GM21576 (cell line): ENCODE measurements around the gene SBNO2.
A peak's percentile ranks its signal among the peaks of the same experiment; 100 is the strongest.
"Not testable (repeated sequence)": the region's sequence is repeated elsewhere in the genome, so short reads cannot be mapped to it uniquely, and the experiment has no call there.

Source experiments
- ATAC-seq: cut with Tn5 transposase; IDR thresholded peaks from one replicate; pipeline ENCODE4 v1.9.1; 2021; ENCODE audit warnings: mild to moderate bottlenecking, moderate library complexity; ENCODE audit not compliant: unreplicated experiment

SBNO2 gene

DNA sequence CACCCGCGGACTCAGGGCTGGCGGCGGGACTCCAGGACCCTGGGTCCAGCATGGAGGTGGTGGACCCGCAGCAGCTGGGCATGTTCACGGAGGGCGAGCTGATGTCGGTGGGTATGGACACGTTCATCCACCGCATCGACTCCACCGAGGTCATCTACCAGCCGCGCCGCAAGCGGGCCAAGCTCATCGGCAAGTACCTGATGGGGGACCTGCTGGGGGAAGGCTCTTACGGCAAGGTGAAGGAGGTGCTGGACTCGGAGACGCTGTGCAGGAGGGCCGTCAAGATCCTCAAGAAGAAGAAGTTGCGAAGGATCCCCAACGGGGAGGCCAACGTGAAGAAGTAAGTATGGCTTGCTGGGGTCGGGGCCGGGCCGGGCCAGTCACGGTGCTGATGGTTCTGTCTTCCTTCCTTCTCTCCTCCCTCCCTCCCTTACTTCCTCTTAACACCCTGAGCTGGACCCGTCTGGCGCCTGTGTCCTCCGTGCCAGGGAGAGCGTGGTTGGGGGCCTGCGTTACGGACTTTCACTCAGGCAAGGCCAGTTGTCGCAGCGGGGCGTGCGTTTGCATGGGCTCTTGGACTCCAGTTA lies 32.9 kb upstream of the SBNO2 start:
- ATAC-seq = no peak

DNA sequence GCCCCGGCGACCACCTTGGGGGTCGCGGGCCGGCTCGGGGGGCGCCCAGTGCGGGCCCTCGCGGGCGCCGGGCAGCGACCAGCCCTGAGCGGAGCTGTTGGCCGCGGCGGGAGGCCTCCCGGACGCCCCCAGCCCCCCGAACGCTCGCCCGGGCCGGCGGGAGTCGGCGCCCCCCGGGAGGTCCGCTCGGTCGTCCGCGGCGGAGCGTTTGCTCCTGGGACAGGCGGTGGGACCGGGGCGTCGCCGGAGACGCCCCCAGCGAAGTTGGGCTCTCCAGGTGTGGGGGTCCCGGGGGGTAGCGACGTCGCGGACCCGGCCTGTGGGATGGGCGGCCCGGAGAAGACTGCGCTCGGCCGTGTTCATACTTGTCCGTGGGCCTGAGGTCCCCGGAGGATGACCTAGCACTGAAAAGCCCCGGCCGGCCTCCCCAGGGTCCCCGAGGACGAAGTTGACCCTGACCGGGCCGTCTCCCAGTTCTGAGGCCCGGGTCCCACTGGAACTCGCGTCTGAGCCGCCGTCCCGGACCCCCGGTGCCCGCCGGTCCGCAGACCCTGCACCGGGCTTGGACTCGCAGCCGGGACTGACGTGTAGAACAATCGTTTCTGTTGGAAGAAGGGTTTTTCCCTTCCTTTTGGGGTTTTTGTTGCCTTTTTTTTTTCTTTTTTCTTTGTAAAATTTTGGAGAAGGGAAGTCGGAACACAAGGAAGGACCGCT lies 32.2 kb upstream of the SBNO2 start:
- ATAC-seq = no peak

DNA sequence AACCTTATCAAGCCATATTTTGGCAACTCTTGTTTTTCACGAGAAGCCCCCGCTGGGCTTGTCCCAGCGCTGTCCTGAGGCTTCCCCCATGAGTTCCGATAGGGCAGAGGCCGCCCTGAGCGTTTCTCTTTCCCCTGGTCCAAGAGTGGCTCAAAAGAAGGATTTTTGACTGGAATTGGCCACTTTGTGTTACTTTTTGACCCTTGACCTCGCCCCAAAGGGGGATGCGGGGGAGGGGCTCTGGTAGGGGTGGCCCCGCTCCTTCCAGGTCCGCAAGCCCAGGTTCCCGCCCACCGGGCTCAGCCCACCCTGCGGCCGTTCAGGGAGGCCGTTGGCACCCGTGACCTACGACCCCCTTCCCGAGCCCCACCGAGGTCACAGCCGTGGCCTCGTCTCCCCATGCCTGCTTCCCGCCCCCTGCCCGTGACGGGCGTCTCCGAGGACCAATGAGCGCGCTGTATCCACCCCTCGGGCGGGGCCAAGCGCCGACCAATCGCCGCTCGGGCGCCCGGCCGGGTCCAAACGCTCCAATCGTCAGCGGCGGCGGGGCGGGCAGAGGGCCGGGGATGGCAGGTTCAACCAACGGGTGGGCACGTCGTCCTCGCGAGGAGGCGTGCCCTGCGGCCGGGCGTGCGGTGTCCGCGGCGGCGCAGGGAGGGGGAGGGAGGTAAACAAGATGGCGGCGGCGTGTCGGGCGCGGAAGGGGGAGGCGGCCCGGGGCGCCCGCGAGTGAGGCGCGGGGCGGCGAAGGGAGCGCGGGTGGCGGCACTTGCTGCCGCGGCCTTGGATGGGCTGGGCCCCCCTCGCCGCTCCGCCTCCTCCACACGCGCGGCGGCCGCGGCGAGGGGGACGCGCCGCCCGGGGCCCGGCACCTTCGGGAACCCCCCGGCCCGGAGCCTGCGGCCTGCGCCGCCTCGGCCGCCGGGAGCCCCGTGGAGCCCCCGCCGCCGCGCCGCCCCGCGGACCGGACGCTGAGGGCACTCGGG lies 31.3 kb upstream of the SBNO2 start, which contains the start of gene STK11:
STK11 (plus strand) TSS at position 665 of the 986 bp plus-strand sequence. CDS start 1,136 bp downstream, outside the sequence.
- peak; percentile 73 for ATAC-seq

DNA sequence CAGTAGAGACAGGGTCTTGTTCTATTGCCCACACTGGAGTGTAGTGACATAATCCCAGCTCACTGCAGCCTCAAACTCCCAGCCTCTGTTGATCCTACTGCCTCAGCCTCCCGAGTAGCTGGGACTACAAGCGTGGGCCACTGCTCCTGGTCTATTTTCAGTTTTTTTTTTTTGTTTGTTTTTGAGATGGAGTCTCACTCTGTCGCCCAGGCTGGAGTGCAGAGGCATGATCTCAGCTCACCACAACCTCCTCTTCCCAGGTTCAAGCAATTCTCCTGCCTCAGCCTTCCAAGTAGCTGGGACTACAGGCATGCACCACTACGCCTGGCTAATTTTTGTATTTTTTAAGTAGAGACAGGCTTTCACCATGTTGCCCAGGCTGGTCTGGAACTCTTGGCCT lies 26.5 kb upstream of the SBNO2 start:
- not testable (repeated sequence) for ATAC-seq

DNA sequence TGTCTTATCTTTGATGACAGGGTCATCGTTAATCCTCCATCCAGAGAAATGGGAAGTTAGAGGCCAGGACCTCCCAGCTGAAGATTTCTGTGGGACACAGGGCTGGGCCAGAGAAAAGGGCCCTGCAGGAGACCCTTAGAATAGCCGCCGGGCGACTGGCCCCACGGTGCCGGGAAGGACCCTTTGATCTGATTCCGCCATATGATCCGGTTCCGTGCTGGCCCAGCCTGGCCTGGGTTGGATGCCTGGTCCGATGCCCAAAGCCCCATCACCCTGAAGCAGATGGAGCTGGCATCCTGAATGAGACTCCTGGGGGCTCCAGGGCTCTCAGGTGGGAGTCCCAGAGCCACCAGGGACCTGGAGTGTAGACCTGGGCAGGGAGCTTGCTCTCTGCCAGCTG lies 25.5 kb upstream of the SBNO2 start:
- no peak for ATAC-seq

DNA sequence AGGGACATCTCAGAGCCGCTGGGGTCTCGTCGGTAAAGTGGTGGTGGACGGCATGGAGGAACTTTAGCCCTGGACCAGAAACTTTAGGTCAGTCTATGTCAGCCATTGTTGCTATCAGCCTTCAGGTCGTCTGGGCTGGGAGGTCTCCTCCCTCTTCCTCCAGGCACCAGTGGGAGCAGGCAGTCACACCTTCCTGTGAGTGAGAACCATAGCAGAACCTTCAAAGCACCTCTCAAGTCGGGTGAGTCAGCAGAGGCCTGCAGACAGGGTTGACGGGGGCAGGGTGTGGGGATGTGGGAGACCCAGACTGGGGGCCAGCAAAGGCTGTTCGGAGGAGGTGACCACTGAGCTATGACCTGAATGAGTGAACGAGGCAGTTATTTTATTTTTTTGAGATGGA lies 15.4 kb upstream of the SBNO2 start:
- no peak for ATAC-seq

DNA sequence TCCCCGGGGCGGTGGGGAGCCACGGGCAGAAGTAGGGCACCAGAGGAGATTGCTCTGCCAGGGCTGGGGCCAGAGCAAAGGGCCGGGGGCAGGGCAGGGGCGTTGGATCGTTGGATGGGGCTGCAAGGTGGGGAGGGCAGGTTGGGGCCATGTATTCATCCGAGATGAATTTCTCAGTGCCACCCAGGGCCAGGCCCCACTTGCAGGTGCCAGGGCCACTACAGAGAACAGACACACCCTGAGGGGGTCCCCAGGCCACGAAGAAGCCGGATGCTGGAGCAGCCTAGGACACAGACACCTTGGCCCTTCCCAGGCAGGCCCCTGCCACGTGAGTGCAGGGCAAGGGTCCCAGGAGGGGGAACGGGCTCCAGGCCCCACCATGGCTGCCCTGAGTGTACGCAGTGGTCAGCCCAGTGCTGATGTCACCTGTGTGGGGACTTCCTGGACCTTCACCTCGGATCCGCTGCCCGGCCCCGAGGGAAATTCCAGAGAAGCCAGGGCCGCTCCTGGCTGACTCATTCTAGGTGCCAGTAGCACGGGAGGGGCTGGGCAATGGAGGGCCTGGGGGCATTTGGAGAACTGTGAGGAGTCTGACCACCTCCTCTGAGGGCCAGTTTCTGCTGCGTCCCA lies 9.6 kb upstream of the SBNO2 start:
- ATAC-seq = no peak

DNA sequence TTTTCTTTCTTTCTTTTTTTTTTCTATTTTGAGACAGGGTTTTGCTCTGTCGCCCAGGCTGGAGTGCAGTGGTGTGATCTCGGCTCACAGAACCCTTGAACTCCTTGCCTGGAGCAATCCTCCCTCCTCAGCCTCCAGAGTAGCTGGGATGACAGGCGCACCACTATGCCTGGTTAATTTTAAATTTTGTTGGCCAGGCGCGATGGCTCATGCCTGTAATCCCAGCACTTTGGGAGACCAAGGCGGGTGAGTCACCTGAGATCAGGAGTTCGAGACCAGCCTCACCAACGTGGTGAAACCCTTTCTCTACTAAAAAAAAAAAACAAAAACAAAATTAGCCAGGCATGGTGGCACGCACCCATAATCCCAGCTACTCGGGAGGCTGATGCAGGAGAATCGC lies 8.7 kb upstream of the SBNO2 start:
- no peak for ATAC-seq

DNA sequence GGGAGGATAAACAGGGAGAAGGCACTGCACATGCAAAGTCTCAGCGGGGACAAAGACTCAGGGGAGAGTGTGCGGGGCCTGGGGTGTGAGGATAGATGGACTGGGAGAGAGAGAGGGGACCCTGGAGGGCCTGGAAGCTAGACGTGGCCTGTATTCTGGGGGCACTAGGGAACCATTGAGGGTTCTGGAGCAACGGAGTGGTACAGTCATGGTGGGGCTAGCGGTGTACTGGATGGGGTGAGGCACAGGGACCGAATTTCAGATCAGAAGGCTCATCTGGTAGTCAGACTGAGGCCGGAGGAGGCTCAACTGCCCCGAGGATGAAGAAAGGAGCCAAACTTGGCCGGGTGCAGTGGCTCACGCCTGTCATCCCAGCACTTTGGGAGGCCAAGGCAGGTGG lies 8.0 kb upstream of the SBNO2 start:
- ATAC-seq = no peak

DNA sequence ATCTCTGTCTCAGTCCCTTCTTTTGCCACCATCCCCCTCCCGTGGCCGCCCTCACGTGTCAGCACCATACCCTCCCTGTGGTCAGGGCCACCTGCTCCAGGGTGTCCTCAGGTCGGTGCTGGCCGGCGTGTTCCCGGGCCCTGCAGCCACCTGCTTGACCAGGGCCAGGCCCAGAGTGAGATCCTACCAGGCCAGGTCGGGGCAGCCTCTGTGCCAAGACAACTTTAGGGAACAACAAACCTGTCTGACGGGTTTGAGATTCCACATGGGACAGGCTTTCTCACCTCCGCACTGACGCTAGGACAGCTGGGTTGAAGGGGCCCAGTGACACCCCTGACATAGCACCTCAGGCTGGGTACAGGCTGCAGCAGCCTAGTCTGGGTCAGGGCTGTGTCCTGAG lies 7.5 kb upstream of the SBNO2 start:
- no peak for ATAC-seq

DNA sequence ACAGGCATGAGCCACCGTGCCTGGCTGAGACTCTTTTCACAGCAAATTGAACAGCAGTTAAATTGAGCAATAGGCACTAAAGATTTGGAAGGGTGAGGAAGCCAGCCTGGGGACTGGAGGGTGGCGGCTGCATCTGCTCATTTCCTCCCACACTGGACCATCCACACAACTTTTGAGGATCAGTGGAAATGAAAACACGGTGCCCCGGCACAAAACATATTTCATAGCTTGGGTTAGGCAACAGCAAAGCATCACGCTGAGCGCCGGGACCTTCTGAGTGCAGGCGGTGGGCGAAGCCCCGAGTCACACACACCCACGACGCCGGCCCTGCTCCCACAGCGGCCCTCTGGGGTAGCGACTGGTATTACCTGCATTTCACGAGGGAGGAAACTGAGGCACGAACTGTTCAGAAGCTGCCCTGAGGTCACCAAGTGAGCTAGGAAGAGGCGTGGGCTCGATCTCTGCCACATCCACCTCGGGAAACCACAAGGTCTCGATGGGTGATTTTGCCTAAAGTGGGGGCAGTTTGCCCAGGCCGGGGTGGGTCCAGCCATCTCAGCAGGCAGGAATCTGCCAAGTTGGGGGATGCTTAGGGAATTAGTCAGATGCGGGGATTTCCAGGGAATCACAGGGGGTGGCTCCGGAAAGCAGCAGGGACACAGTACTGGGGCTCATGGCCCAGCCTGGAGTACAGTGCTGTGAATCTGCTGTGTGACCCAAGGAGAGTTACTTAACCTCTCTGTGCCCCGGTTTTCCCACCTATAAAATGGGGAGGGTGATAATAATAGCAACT lies 3.5 kb upstream of the SBNO2 start:
- no peak for ATAC-seq

DNA sequence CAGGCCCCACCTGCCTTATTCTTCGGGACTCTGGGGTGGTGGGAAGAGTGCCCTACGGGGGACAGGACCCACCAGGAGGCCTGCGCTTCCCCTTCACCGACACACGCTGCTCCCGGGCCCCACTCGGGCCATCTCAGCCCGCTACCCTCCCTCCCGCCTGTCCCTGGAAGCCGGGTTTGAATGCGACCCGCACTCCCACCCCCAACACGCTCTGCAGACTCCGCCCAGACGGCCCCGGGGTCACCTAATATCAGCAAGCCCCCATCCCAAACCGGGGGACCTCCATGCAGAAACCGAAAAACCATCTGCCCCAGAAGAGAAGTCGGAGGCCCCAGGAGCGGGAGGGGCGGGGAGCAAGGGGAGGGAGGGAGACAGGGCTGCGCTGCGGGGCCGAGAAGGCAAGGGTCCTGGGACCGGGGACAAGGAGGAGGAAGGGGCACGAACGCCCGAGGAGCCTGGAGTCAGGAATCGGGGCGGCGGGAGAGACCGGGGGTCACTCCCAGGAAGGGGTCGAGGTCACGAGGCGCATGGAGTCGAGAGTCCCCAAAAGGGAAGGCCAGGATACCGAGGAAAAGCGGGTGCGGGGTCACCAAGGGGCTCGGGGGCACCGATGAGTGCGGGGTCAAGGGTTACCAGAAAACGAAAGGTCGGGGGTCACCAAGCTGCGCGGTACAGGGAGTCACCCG lies 766 bp downstream of the SBNO2 start:
- no peak for ATAC-seq

DNA sequence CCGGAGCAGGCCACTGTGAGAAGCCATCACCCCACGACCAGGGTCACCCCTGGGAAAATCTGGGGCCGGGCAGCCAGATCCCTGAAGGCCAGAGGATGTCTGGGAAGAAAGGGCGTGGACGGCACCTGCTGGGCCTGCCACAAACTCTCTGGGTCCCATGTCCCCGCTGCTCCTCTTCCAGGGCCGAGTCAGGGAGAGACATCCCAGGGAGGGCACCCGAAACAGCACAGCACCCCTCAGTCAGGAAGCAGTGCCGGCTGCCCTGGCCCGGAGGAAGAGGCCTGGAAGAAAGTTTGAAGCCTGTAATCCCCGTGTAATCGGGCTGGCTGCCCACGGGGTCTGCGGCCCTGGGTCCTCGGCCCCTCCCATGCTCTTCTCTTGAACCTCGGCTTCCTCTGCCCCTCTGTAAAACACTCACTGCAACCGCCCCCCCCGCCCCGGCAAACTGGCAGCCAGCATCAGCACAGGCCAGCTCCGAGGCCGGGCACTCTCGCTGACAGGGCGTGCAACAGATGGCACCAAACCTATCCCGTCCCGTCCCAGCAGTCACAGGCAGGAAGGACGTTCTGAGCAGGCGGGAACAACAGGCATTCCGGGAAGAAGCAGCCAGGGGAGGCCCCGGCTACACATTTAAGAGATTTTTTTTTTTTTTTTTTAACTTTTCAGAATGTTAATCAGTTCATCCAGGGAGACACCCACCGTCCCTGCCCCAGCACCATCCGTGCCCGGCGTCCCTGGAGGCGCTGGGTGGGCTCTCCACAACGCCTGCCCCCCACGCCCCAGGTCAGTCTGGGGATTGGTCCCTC lies 1.5 kb downstream of the SBNO2 start:
- ATAC-seq = no peak

DNA sequence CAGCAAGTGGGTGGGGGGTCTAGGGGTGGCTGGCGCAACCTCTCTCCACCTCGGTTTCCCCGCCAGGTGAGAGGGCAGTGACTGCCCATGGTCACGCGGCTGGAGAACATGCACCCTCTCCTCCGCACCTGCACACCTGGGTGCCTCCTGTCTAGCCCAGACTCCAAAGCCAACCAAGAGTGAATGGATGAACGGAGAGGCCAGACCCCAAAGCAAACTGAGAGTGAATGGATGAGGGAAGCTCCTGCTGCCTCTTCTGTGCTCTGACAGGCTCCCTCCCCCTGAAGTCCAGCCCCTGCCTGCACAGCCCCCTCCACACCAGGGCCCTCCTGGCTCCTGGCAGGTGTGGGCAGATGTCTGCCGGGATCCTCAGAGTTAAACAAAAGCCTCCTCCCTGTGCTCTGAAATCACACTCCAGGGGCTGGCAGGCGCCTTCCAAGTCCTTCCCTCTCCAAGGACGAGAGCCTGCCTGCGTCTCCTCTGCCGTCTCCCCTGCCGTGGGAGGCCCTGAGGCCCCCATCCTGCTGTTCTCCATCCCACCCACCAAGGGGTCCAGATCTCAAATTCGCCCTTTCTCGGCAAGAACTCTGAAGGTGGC lies 2.2 kb downstream of the SBNO2 start:
- no peak for ATAC-seq

DNA sequence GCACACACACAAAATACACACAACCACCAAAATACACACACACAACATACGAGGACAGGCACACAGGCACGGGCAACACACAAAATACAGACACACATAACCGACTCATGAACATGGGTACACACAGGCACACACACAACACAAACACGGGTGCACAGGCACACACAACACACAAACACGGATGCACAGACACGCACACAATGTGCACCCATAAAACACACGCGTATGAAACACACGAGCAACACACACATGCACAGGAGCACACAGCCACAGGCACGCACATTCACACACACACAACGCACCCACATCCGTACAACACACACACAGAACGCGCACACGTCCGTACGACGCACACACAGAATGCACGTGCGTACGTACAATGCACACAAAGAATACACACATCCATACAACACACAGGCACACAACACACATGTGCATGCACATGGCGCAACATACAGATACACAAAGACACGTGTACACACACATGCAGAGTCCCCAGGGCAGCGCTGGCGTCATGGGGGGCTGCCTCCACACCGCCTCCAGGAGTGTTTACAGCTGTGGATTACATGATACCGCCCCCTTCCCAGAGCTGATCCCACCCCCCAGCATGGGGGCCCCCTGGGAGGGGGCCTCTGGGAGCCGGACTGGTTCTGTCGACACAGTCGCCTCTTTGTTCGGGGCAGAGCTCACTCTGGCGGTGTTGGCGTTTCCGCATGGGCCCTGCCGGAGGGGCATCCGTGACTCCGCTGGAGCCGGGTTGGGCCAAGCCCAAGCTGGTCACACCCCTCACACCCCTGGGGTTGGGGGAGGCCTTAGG lies 2.9 kb downstream of the SBNO2 start:
- ATAC-seq = no peak

DNA sequence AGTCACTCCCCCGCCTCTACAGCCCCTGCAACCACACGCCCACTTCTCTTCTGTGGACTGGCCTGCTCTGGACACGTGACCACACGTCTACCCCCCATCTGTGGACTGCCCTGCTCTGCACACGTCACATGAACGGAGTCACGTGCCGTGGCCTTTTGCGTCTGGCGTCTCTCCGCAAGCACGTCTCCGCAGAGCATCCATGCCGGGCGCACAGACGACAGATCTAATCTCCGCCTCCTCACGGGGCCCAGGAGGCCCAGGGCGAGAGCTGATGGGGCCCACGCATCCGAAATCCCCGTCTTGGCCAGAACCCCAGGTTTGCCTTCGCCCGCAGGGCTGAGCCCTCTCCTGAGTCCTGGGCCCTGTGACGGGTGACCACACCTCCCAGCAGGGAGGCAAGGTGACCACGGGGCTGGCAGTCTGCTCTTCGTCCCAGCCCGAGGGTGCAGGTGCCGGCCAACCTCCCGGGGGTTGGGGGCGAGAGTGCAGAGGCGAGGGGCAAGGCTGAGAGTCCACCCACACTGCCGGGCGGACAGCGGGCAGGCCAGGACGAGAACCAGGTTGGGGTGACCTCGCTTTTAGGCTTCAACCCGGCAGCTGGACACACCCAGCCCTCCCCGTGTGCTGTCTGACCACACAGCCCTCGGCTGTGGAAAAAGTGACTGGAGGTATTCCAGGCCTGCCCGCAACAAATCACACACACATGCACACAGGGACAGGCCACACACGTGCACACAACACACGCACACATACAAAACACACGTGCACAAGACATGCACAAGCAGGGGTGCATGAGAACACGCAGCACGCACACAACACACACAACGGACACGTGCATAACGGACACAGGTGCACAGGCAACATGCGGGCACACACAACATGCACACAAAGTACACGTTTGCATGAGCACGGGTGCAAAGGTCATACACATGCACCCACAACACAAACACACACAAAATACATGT lies 3.9 kb downstream of the SBNO2 start:
- ATAC-seq = no peak

DNA sequence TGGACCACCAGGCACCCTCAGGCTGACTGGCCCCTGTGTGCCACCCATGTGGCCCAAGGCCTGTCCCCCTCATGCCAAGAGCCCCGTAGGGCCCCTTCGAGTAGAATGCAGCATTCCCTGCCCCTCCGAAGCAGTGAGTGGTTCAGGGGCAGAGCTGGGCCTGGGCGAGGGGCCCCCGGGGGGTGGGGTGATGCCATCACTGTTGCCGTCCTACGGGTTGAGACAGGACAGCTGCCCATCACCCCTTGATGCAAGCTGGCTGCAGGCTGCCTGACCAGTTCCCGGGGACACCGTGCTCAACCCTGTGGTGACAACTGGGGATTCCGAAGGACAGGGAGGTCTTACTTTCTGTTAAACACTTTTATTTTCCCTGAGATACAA lies 4.7 kb downstream of the SBNO2 start:
- no peak for ATAC-seq
